ENCODE measurements around the gene CACHD1. TPM values are rescaled to one million over a fixed set of nuclear protein-coding genes. Genes with fewer than 3 reads are reported as not detected.

Gene CACHD1
- total RNA-seq, 4 donors from 2014 or later = 1.6 to 3.2 (median 2.2) TPM; not detected in 1

DNA sequence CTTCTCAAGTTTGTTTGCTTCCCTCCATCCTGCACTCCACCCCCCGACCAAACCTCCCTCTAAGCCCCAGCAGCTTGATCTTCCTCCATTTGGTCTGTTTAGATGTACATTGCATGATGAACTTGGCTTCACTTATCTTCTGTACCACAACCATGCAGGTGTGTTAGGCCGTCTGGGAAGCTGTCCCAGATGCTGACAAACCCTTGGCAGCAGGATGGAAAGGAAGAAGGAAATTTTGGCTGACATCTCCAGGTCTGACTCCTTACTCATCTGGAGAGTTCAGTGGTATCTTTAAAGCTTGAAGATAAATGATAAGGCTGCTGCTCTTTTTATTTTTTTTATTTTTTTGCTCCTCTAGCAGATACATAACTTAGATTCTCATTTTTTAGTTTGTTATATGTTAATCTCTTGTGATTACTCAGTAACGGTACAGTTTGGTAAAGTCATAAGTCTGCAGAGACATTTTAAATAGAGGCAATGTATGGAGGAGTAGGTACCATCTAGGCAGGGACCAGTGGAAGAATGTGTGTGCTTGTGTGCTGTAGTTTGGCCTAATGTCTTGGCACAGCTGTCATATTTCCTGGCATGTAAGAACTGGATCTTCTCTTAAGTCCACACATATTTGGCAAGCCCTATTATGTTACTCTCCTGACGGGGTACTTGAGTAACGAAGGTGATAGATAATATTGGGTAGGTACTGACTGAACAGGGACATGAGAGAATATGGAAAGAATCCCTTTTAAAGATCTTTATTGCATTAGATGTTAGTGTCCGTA, 79.7 kb downstream of the CACHD1 start:
- Histone ChIP-seq H3K27me3 (no peaks in the 10 kb centered on the region), H3K4me3 (no peak overlapping the region), H3K9me3 (no peaks in the 10 kb centered on the region), H3K4me1 (no peaks in the 10 kb centered on the region), H3K36me3 (no peaks in the 10 kb centered on the region), H3K27ac (no peak overlapping the region)
- intact Hi-C loops (cut with DNase I; ENCODE audit: low total_unique reads) (loop anchor here (10.0 kb wide), 1 partner anchor 75 kb away; the partner anchor contains the start of gene CACHD1), in situ Hi-C loops (cut with MboI; ENCODE audit: low pct_ligation_motif_present in 1 of 4, low pct_unique_long_range_greater_than_20kb in 1 of 4, low sequenced_read_pairs in 3 of 4) (no loop called here)
- no peak for DNase-seq
- TF ChIP-seq POLR2A (IDR thresholded peaks at IDR 0.05) (no peak), EP300 (IDR thresholded peaks at IDR 0.05; ENCODE audit: low read depth) (no peak), POLR2AphosphoS5 (IDR thresholded peaks at IDR 0.05) (no peak)
- TF ChIP-seq, protein P1, sequence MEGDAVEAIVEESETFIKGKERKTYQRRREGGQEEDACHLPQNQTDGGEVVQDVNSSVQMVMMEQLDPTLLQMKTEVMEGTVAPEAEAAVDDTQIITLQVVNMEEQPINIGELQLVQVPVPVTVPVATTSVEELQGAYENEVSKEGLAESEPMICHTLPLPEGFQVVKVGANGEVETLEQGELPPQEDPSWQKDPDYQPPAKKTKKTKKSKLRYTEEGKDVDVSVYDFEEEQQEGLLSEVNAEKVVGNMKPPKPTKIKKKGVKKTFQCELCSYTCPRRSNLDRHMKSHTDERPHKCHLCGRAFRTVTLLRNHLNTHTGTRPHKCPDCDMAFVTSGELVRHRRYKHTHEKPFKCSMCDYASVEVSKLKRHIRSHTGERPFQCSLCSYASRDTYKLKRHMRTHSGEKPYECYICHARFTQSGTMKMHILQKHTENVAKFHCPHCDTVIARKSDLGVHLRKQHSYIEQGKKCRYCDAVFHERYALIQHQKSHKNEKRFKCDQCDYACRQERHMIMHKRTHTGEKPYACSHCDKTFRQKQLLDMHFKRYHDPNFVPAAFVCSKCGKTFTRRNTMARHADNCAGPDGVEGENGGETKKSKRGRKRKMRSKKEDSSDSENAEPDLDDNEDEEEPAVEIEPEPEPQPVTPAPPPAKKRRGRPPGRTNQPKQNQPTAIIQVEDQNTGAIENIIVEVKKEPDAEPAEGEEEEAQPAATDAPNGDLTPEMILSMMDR (IDR thresholded peaks at IDR 0.05) = no peak
- 65 to 72% methylated on average over 5 to 6 of the region's 6 CpGs for WGBS, 2 donors (ENCODE audit: low coverage in 1 of 2)

DNA sequence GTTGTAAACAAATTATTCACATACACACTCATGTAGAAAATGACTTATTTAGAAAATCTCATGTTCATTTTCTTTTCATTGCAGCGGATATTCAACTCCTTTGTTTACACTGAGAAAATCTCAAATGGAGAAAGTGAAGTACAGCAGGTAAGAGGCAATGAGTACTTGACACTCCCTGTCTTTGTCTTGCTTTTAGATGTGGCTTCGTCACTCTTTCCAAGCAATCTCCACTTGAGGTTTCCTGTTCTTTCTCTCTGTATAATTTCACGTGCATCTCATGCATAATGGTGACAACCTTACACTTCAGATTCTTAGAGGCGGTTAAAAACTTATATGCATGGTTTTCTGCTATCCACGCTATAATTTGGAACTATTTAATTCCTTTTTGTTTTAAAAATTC, 80.6 kb downstream of the CACHD1 start:
- Histone ChIP-seq H3K4me1 (no peaks in the 10 kb centered on the region), H3K9me3 (no peaks in the 10 kb centered on the region), H3K36me3 (no peaks in the 10 kb centered on the region), H3K27me3 (no peaks in the 10 kb centered on the region), H3K27ac (no peak overlapping the region), H3K4me3 (no peak overlapping the region)
- DNase-seq = no peak
- intact Hi-C loops (cut with DNase I; ENCODE audit: low total_unique reads) = no loop called here
- TF ChIP-seq, protein P1 (IDR thresholded peaks at IDR 0.05) = no peak
- TF ChIP-seq POLR2AphosphoS5 (IDR thresholded peaks at IDR 0.05) (no peak), EP300 (IDR thresholded peaks at IDR 0.05; ENCODE audit: low read depth) (no peak), POLR2A (IDR thresholded peaks at IDR 0.05) (no peak)
- 80 to 84% methylated on average over 5 of the region's 5 CpGs for WGBS, 2 donors (ENCODE audit: low coverage in 1 of 2)
- in situ Hi-C loops (cut with MboI; ENCODE audit: low pct_ligation_motif_present in 1 of 4, low pct_unique_long_range_greater_than_20kb in 1 of 4, low sequenced_read_pairs in 3 of 4) = no loop called here

DNA sequence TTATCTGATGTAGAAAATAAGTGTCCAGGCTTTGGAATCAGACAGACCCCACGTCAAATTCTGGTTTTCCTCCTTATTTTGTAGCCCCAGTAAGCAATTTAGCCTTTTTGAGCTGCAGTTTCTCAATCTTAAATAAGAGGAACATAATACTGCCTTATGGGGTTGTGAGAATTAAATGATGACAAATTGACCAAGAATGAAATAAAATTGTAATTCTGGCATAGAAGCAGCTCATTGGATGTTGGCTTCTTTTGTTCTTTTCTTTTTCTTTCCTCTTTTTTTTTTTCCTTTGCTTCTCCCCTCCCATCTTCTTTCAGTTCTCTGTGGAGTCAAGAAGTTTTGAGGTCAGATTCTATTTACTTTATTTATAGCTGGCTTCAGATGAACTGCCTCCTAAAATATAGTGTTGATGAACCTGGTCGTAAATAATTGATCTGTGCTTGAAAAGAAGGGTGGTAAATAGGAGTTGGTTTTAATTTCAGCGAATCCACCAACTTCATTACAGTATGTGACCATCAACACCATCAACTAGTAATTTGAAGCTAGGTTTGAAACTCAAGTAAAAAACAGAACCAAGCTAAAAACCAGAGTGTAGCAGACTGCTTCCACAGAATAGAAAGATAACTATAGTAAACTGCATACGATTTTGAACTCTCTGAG, 81.1 kb downstream of the CACHD1 start:
- H3K27me3 ChIP-seq = no peaks in the 10 kb centered on the region
- in situ Hi-C loops (cut with MboI; ENCODE audit: low pct_ligation_motif_present in 1 of 4, low pct_unique_long_range_greater_than_20kb in 1 of 4, low sequenced_read_pairs in 3 of 4) = no loop called here
- intact Hi-C loops (cut with DNase I; ENCODE audit: low total_unique reads) = no loop called here
- 68 to 72% methylated on average over 4 of the region's 4 CpGs for WGBS, 2 donors (ENCODE audit: low coverage in 1 of 2)
- H3K27ac ChIP-seq = no peak overlapping the region
- DNase-seq = no peak
- TF ChIP-seq POLR2AphosphoS5 (IDR thresholded peaks at IDR 0.05) (no peak), POLR2A (IDR thresholded peaks at IDR 0.05) (no peak), EP300 (IDR thresholded peaks at IDR 0.05; ENCODE audit: low read depth) (no peak)
- TF ChIP-seq, protein P1 (IDR thresholded peaks at IDR 0.05) = no peak
- H3K36me3 ChIP-seq = no peaks in the 10 kb centered on the region
- H3K4me1 ChIP-seq = no peaks in the 10 kb centered on the region
- no peaks in the 10 kb centered on the region for H3K9me3 ChIP-seq
- no peak overlapping the region for H3K4me3 ChIP-seq

DNA sequence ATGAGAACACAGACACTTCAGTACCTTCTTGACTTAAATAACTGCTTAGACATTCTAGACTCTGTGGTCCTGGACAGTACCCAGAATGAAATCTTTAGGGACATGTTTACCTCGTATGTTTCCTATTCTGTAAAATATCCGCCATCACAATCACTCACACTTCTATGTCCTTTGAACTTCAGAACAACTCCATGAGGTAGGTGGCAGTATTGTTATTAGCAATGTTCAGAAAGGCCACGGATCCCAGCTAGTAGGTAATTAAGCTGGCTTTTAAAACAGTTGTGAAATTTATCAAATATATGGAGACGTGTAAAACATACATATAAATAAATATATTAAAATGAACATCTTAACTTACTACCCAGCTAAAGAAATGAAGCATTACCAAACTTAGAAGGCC, 83.4 kb downstream of the CACHD1 start:
- Histone ChIP-seq H3K36me3 (peaks cover 0 to 2% (median 0%) of the 10 kb centered on the region in 4 donors), H3K4me3 (no peak overlapping the region), H3K4me1 (no peaks in the 10 kb centered on the region), H3K27me3 (no peaks in the 10 kb centered on the region), H3K9me3 (no peaks in the 10 kb centered on the region), H3K27ac (no peak overlapping the region)
- intact Hi-C loops (cut with DNase I; ENCODE audit: low total_unique reads) = no loop called here
- WGBS, 2 donors (ENCODE audit: low coverage in 1 of 2) = 67 to 85% methylated on average over 4 of the region's 4 CpGs
- DNase-seq = no peak
- TF ChIP-seq POLR2AphosphoS5 (IDR thresholded peaks at IDR 0.05) = no peak
- TF ChIP-seq, protein P1 (IDR thresholded peaks at IDR 0.05) = no peak
- no peak for TF ChIP-seq POLR2A (IDR thresholded peaks at IDR 0.05)
- no peak for TF ChIP-seq EP300 (IDR thresholded peaks at IDR 0.05; ENCODE audit: low read depth)
- in situ Hi-C loops (cut with MboI; ENCODE audit: low pct_ligation_motif_present in 1 of 4, low pct_unique_long_range_greater_than_20kb in 1 of 4, low sequenced_read_pairs in 3 of 4) = no loop called here
